GM19025 (cell line): ENCODE results near the gene HOXD1.

Experiments
- ATAC-seq: cut with Tn5 transposase; IDR thresholded peaks from one replicate; pipeline ENCODE4 v1.9.1; 2021; ENCODE audit warnings: mild to moderate bottlenecking, low read depth, moderate library complexity; ENCODE audit not compliant: unreplicated experiment

HOXD1 gene

DNA sequence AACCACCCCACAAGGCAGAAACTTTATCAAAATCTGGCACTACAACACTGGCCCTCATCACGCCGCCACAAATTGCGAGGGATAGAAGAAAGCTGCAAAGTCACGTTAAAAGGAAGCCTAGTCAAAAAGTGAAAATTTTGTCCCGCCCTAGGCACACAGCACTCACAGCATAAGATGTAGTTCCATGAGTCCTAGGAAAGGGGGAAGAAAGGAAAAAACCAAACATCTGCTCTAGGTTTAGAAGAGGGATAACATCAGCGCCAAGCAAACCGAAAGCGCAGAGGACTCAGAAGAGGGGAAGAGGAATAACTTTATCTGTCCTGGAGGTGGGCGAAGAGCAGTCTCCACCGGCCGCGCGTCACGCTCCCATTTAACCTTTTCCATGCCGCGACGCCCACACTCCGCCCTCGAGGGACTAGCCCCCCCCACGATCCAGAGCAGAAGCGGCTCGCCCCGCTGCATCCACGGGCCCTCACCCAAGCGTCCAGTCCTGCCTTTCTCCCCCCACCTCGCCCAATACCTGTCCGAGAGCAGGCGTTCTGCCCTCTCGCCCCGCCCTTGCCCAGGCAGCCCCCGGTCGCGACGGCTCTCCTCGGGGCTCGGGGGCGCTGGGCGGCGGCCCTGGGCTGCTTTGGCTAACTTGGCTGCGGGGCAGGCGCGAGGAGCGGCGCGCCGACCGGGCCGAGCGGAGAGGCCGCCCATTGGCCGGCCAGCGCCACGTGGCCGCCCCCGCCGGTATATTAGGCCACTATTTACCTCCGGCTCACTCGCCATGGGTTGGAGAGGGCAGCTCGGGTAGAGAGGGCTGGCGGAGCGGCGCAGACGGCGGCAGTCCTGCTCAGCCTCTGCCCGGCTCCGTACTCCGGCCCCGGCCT is at the start of gene HOXD1:
HOXD1 (plus strand) TSS at position 770 of the 875 bp plus-strand sequence. CDS start 134 bp downstream, outside the sequence.
- no peak for ATAC-seq

DNA sequence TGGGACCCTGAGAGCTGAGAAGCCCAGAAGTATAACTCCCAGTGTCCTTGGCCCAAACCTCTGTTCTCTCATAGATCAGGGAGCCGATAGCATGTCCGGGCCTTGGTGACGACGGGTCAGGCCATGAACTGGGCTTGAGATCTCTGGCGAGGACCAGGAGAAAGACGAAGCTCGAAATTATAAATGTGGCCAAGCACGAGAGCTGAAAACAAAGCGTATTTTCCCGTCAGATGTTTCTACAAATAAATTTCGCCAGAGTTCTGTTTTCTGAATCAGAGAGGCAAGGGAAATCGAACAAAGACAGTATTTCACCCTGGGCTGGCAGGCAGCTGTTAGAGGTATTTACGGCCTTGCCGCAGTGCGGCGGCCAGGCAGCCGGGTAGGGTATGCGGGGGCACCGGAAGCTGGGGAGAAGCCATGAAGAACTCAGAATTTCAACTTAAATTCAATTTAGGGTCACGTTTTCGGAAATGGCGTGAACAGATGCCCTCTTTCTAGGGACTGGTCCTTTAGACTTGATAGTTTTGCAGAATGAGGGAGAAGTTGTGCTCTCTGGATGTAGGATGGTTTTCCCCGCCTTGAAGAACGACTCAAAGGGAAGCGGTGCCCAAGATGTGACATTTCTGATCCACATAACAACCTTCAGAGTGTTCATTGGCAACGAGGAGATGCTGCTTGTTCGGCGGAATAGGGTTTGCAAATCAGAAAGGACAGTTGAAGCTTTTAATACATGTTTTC is 49.4 kb upstream of the HOXD1 start:
- no peak for ATAC-seq

DNA sequence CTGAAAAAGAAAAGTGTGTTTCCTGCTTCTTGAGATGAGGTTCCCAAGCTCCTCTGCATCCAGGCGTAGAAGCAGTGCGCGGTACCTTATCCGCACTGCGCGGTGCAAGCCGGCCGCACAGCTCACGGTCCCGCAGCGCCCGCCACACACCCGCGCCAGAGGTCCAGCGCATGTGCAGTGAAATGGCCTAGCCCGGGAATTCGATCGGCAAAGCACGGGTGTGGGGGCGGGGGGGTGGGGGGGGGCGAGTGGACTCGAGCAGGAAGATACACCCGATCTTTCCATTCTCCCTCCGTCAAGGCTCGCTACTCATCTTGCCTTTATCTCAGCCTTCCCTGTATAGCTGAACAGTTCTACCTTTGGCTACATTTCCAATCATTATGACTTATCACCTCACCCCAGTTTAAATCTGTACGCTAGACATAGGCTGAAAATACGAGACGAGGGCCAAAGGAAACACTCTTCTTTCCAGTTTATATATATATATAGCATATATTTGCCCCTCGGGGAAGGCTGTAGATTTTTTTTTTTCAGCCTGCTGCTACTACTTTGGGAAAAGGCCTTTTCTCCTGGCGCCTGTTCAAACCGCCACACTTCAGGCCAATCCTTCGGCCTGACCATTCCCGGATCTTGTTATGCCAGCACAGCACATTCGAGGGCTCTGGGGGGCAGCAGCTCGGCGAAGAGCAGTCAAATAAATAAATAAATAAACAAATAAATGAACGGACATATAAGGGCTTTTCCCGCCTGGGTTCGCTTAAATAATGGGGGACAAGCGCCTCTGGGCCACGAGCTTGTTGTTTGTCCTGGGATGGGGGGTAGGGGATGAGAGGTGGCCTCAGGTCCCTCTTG is 48.6 kb upstream of the HOXD1 start:
- no peak for ATAC-seq

DNA sequence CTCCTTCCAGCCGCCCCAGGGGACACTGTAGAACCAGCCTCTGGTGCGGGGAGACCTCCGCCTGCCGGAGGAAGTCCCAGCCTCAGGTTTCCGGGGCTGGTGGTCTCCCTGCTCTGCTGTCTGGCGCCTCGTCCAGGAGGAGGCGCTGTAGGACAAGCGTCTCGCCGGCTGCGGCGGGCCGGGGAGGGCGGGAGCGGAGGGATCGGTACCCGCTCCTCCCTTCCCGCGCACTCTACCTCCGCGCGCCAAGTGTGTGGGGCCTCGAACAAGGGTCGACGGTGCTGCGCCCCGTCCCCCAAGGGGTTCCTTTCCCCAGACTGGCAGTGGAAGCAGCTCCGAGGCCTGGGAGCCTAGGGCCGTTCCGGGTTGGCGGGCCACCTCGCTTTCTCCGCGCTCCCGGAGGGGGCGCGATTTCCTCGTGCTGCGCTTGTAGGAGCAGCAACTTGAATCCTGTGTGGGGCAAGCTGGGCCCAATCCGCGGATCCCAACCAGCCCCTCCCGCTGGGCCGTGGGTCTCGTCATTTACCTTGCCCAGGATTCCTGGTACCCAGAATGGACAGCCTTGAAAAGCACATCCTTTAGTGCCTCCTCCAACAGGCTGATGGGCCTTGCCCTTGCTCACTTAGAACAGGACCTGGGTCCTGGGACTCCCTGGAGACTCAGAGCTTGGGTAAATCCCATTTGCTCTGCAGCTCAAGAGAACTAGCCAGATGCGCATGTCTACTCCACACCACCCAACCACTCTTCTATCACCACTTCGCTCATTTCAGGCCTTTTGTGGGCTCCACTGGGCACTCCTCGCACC is 47.8 kb upstream of the HOXD1 start:
- ATAC-seq = peak; percentile 88

DNA sequence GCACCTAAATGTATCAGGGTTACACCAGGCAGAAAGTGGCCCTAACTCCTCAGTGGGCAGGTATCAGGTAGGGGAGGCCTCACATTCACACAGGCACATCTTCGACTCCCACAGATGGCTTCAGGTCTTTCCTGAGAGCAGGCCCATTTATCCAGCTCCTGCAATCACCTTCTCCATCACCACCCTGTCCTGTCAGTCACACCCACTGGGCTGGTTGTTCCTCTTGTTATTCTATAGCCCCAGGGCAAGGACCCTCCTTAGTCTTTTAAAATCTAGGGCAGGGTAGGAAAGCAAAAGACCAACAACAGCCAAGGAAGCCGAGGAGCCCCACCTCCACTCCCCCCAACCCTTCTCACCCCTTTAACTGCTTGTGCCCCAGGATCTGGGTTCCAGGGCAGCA is 46.2 kb upstream of the HOXD1 start:
- ATAC-seq = no peak

DNA sequence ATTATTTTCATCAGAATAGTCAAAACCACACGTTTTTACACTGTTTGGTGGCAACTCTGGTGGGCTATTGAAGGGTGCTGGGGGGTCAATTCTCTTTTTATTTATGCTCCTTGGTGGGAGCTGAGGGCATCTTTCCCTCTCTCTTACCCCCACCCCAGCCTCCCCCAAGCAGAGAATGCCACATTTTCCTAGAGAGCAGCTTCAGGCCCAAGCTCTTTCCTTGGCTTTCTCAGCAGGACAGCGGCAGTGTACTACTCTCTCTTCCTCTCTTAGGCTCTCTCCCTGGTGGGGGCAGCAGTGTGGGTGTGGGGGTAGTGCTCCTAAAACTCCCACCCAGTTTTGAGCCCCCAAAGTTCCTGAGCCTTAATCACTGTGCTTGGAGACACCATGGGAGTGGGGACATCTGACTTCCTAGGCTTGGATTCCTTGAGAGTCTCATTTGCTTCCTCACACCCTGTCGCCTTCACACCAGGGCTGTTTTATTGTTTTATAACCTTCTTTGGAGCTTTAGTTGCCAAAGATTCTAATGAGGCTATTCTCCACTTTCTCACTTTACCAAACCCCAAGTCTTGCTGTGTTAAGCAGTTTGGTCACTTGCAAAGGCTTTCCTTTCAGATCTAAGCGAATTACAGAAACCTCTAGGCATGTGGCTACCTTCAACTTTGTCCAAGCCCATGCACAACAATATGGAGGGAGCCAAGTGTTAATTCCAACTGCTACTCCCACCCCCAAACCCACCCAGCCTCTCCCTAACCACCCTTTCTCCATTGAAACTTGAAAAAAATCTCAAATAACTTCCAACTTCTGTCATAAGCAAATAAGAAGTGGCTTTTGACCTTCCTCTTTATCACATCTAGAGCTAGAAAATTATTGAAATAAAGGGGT is 43.1 kb upstream of the HOXD1 start:
- ATAC-seq = no peak

DNA sequence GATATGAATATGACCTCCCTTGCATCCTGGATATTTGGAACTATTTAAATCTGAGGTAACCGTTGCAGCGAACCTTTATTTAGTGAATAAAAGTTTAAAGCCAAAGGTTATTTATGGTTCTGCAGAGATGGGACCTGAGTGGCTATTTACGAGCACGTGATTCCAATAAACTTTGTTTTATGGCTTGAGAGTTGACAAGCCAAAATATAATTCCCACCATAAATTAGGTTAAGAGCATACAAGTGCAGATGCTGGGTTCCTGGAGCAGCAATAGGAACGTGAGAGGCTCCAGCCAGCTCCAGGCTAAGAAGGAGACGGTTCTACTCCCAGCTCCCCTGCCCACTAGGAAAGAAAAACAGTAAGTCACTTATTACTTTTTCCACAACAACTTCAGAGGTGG is 42.4 kb upstream of the HOXD1 start:
- no peak for ATAC-seq

DNA sequence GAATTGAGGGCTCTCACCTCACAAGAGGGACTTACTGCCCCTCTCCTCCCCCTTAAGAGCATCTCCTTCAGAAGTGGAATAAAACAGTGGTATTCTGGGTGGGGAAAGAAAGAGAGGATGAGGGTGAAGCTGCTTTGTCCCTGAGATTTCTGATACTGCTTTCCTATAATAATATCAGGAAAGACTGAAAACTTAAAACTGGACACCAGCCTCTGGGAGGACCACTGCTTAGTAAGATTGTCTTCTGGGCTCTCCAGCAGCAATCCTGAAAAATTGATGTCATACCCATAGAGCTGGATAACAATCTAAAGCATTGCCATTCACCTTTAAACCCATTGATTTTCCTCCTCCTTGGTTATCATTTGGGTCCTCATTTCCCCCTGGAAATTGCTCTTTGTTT is 41.8 kb upstream of the HOXD1 start:
- no peak for ATAC-seq

DNA sequence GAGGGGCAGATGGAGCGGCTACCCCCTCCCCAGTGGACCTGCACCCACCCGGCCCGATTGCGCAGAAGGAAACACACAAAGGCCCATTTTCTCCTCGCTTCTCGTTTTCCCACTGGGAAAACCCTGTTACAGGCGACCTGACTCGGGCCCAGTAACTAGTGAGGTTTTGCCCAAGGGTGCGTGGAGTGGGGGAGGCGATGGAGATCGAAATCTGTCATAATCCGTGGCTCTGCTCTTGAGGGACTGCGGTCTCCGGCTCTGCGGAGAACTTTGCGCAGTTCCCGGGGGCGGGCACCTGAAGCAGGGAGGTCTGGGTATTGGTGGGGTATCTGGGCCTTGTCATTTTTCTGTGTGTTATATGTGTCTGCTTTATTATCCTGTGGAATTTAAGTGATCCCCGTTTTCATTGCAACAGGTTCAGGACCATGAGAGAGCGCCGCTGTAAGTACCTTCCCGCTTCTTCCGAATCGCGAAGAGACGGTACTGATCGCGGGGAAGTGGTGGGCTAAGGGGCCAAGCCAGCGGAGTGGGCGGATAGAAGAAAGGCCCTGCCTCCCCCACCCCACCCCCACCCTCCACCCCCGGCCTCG is 41.2 kb upstream of the HOXD1 start:
- ATAC-seq = no peak

DNA sequence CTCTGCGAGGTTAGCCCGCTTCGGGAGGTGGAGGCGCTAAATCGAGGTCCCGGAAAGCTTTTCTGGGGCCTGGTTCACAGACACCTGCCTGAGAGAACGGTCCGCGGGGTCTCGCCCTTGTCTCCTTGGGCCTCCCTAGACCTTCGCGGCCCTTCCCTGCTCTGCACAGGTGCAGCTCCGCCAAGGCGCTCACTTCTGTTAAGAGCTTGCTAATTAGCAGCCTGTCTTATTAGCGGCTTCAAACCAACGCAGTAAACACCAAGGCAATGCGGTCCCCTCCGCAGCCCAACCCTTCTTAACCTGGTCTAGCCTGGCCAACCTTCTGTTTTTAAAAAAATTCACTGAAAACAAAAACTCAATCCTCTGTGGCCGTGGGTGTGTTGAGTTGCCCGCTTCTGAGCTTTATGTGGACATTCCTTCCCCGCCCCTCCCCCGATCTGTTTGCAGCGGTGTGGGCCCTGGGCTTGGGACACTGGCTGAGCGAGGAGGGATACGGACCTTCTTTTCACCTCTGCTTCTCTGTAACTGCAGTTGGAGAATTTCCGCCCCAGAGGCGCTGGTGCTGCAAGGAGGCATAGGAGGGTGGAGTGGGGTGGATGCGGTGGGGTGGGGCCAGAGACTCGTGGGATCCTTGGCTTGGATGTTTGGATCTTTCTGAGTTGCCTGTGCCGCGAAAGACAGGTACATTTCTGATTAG is 40.5 kb upstream of the HOXD1 start:
- no peak for ATAC-seq

DNA sequence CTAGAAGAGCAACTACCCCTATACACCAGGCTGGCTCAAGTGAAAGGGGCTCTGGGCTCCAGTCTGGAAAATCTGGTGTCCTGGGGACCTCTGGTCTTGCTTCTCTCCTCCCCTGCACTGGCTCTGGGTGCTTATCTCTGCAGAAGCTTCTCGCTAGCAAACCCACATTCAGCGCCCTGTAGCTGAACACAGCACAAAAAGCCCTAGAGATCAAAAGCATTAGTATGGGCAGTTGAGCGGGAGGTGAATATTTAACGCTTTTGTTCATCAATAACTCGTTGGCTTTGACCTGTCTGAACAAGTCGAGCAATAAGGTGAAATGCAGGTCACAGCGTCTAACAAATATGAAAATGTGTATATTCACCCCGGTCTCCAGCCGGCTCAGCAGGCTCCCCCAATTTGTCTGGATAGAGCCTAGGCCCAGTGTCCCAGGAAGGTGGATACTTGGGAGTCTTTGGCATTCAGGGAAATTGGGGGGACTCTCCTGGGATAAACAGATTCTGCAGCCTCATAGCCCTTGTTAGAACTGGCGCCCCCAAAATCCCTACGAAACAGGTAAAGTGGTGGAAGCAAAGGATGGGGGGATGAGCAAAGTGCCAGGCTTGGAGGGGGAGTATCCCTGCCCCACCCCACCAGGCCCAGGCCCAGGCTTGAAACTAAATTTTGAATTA is 39.6 kb upstream of the HOXD1 start:
- ATAC-seq = no peak

DNA sequence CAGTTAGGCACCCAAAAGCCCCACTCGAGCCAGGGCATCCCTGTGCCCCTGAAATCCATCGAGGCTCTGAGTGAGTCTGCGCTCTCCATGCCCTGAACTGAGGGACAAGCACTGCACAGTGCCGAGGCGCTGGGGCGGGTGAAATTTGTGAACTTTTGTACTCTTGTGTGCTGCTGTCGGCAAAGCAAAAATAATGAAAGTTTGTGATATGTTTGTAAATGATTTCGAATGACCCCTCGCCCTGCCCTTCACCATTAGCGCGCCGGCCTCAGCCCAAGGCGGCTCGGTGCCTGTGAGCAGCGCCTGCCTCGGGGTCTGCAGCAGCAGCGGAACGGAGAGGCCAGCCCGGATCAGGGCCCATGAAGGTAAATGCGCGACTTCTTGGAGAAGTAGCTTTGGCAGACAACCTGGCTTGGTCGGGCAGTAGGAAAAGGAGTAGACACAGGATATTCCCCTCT is 39.0 kb upstream of the HOXD1 start:
- ATAC-seq = no peak

DNA sequence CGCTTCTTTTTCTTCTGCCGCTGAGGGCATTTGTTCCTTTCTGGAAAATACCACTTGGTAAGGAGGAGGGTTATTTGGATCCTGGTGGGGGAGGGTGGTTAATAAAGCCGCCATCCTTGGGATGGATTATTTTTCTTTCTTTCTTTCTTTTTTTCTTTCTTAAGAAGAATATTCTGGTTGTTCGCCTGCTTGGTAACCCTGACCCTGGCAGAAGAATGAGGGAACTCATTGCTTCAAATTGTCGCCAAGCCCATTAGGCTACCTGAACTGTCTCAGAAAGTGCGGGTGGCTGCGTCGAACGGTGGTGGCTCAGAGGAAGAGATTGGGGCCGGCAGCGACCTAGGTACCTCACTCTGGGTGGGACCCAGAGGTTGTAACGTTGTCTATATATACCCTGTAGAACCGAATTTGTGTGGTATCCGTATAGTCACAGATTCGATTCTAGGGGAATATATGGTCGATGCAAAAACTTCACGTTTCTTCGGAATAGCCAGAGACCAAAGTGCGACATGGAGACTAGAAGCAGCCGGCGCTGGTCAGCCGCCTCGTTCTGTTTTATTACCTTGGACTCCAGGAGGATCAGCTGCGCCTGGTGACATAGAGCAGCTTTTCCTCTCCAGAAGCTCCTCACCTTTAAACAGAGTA is 38.4 kb upstream of the HOXD1 start:
- ATAC-seq = no peak

DNA sequence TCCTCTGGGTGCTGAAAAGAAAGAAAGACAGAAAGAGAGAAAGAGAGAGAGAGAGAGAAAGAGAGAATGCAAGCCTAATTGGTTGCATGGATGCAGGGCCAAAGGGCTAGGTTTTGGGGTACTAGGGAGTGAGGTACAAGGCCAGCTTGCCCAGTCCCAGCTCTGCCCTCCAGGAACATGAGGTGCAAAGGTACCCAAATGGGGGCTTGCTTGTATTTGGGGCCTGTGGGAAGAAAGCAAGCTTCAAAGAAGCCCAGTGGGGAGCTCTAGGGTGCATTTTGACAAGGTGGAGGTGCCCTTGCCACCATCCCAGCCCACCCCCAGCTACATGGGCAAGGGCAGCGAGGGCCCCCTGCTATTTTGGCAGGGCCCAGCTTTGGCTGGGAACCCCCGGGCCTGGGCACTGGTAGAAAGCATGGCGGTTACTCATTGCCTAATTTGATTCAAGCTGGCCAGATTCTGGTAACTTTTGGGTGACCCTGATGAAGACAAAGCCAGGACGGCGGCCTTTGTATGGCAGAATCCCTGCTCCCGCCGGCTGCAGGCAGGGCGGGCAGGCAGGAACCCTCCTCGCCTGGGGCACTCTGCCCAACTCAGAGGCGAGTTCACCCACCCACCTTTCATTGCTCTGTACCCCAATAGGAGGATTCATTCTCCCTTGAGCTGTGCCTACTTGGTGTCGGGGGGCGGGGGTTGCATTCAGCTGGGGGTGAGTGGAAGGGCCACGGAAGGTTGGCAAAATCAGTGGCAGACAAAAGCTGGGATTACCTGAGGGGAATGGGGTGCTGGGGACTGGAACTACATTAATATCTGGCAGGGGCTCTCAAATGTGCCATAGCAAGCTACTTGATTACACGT is 37.7 kb upstream of the HOXD1 start:
- ATAC-seq = no peak

DNA sequence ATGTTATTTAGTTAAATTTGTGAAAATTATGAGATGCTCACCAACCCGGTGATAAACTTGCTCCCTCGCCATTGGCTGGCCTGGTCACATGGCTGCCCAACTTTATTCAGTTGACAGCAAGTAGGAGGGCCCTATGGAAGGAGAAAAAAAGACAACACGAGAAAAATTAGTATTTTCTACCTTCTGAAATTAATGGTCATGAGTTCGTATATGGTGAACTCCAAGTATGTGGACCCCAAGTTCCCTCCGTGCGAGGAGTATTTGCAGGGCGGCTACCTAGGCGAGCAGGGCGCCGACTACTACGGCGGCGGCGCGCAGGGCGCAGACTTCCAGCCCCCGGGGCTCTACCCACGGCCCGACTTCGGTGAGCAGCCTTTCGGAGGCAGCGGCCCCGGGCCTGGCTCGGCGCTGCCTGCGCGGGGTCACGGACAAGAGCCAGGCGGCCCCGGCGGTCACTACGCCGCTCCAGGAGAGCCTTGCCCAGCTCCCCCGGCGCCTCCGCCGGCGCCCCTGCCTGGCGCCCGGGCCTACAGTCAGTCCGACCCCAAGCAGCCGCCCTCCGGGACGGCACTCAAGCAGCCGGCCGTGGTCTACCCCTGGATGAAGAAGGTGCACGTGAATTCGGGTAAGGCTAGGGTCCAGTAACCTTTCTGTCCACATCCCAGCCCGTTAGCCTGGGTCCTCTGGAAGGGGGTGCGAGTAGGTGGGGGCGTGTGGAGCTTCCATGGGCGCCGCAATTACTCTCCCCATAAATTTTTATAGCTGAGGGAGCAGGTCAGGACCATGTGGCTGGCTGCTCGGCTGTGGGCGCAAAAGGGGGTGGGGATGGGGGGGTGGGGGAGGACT is 36.8 kb upstream of the HOXD1 start, which contains the start of gene HOXD4:
HOXD4 (plus strand) TSS at position 109 of the 846 bp plus-strand sequence; CDS start at position 193, 84 bp downstream.
- no peak for ATAC-seq
